Central memory CD8-positive, alpha-beta T cell (primary cell): ENCODE results near the gene BDP1.
"Not testable (repeated sequence)": the region's sequence is repeated elsewhere in the genome, so short reads cannot be mapped to it uniquely, and the experiment has no call there.

ENCODE experiments used
- ATAC-seq: fragments of 150-1000 bp; cut with Tn5 transposase; replicated peaks from 2 replicates; pipeline ENCODE4 v1.10.0; 2022; ENCODE audit warnings: mild to moderate bottlenecking, moderate FRiP score, moderate number of reproducible peaks; ENCODE audit not compliant: poor library complexity, severe bottlenecking; ENCODE audit errors: extremely low read depth
- DNase-seq, 2 donors: peaks; one replicate each; pipeline ENCODE4 v3.0.0; 2021; ENCODE audit warnings: low spot score in 2 of 2
- H3K27ac Mint-ChIP-seq: one replicate; pipeline ENCODE4 v1.8.0; 2022; ENCODE audit warnings: low read depth, mild to moderate bottlenecking, moderate library complexity, mixed read lengths
- H3K27me3 Mint-ChIP-seq: one replicate; pipeline ENCODE4 v1.8.0; 2022; ENCODE audit warnings: mixed read lengths
- H3K36me3 Mint-ChIP-seq: one replicate; pipeline ENCODE4 v1.8.0; 2022; ENCODE audit warnings: mild to moderate bottlenecking, moderate library complexity, mixed read lengths; ENCODE audit not compliant: insufficient read depth
- H3K4me1 Mint-ChIP-seq: one replicate; pipeline ENCODE4 v1.8.0; 2022; ENCODE audit warnings: mixed read lengths
- H3K4me3 Mint-ChIP-seq: one replicate; pipeline ENCODE4 v1.8.0; 2022; ENCODE audit warnings: mild to moderate bottlenecking, moderate library complexity, mixed read lengths
- H3K9me3 Mint-ChIP-seq: one replicate; pipeline ENCODE4 v1.8.0; 2022; ENCODE audit warnings: mixed read lengths

Gene BDP1

GRCh38 chr5:71551582-71551981 is 96.1 kb downstream of the BDP1 start:
- not testable (repeated sequence) for H3K27me3 Mint-ChIP-seq, DNase-seq, H3K9me3 Mint-ChIP-seq, H3K4me3 Mint-ChIP-seq, ATAC-seq, H3K27ac Mint-ChIP-seq, H3K4me1 Mint-ChIP-seq
- peaks cover 51% of the 10 kb centered on the region for H3K36me3 Mint-ChIP-seq

- H3K27me3 Mint-ChIP-seq, H3K4me1 Mint-ChIP-seq, H3K4me3 Mint-ChIP-seq, H3K27ac Mint-ChIP-seq, H3K9me3 Mint-ChIP-seq, ATAC-seq, DNase-seq: not testable (repeated sequence)
- H3K36me3 Mint-ChIP-seq = peaks cover 48% of the 10 kb centered on the region
These were observed 96.7 kb downstream of the BDP1 start for GRCh38 chr5:71552026-71552749.

- Mint-ChIP-seq H3K9me3 (no peaks in the 10 kb centered on the region), H3K4me1 (no peaks in the 10 kb centered on the region), H3K4me3 (no peak overlapping the region), H3K36me3 (peaks cover 31% of the 10 kb centered on the region), H3K27me3 (no peaks in the 10 kb centered on the region), H3K27ac (no peak overlapping the region)
- DNase-seq (no peak), ATAC-seq (no peak)
These were observed 107.7 kb downstream of the BDP1 start for GRCh38 chr5:71563161-71563560.

- no peak for DNase-seq
- H3K4me1 Mint-ChIP-seq = no peaks in the 10 kb centered on the region
- no peaks in the 10 kb centered on the region for H3K27me3 Mint-ChIP-seq
- H3K9me3 Mint-ChIP-seq = no peaks in the 10 kb centered on the region
- H3K4me3 Mint-ChIP-seq = no peak overlapping the region
- ATAC-seq = no peak
- H3K27ac Mint-ChIP-seq = no peak overlapping the region
- H3K36me3 Mint-ChIP-seq = peaks cover 25% of the 10 kb centered on the region
These were observed 109.4 kb downstream of the BDP1 start for GRCh38 chr5:71564895-71565294.

GRCh38 chr5:71569748-71570509 is 114.5 kb downstream of the BDP1 start:
- DNase-seq = no peak
- Mint-ChIP-seq H3K27me3 (no peaks in the 10 kb centered on the region), H3K27ac (no peak overlapping the region), H3K4me1 (no peaks in the 10 kb centered on the region), H3K4me3 (no peak overlapping the region), H3K36me3 (peaks cover 7% of the 10 kb centered on the region), H3K9me3 (no peaks in the 10 kb centered on the region)
- no peak for ATAC-seq

GRCh38 chr5:71571811-71572210 is 116.4 kb downstream of the BDP1 start:
- H3K4me1 Mint-ChIP-seq, H3K27ac Mint-ChIP-seq, ATAC-seq, H3K4me3 Mint-ChIP-seq, H3K9me3 Mint-ChIP-seq, H3K27me3 Mint-ChIP-seq, H3K36me3 Mint-ChIP-seq, DNase-seq: not testable (repeated sequence)

- ATAC-seq = no peak
These were observed 118.1 kb downstream of the BDP1 start for GRCh38 chr5:71573591-71573990.

GRCh38 chr5:71575588-71575987 is 120.1 kb downstream of the BDP1 start:
- not testable (repeated sequence) for H3K27ac Mint-ChIP-seq, DNase-seq, H3K4me1 Mint-ChIP-seq, H3K36me3 Mint-ChIP-seq, H3K9me3 Mint-ChIP-seq, H3K27me3 Mint-ChIP-seq, ATAC-seq, H3K4me3 Mint-ChIP-seq

More at GRCh38 chr5:71573591-71573990, 118.1 kb downstream of the BDP1 start:
- no peak for DNase-seq
- H3K4me3 Mint-ChIP-seq = no peak overlapping the region
- H3K36me3 Mint-ChIP-seq = peaks cover under 1% of the 10 kb centered on the region
- H3K27me3 Mint-ChIP-seq = no peaks in the 10 kb centered on the region
- H3K4me1 Mint-ChIP-seq = no peaks in the 10 kb centered on the region
- no peak overlapping the region for H3K27ac Mint-ChIP-seq
- no peaks in the 10 kb centered on the region for H3K9me3 Mint-ChIP-seq

- no peaks in the 10 kb centered on the region for H3K27me3 Mint-ChIP-seq
These were observed 120.8 kb downstream of the BDP1 start for GRCh38 chr5:71576241-71576640.

GRCh38 chr5:71577839-71578238 is 122.4 kb downstream of the BDP1 start:
- not testable (repeated sequence) for DNase-seq, H3K9me3 Mint-ChIP-seq, ATAC-seq, H3K36me3 Mint-ChIP-seq, H3K4me1 Mint-ChIP-seq, H3K4me3 Mint-ChIP-seq, H3K27me3 Mint-ChIP-seq, H3K27ac Mint-ChIP-seq

More at GRCh38 chr5:71576241-71576640, 120.8 kb downstream of the BDP1 start:
- DNase-seq (no peak), ATAC-seq (no peak)
- no peaks in the 10 kb centered on the region for H3K9me3 Mint-ChIP-seq
- H3K4me3 Mint-ChIP-seq = no peak overlapping the region
- no peaks in the 10 kb centered on the region for H3K36me3 Mint-ChIP-seq
- no peak overlapping the region for H3K27ac Mint-ChIP-seq
- no peaks in the 10 kb centered on the region for H3K4me1 Mint-ChIP-seq

GRCh38 chr5:71582945-71583584 is 127.6 kb downstream of the BDP1 start:
- no peak overlapping the region for H3K27ac Mint-ChIP-seq
- DNase-seq = no peak
- no peaks in the 10 kb centered on the region for H3K27me3 Mint-ChIP-seq
- H3K36me3 Mint-ChIP-seq = peaks cover 8% of the 10 kb centered on the region
- no peaks in the 10 kb centered on the region for H3K9me3 Mint-ChIP-seq
- no peak overlapping the region for H3K4me3 Mint-ChIP-seq
- peaks cover 11% of the 10 kb centered on the region for H3K4me1 Mint-ChIP-seq
- no peak for ATAC-seq

- Mint-ChIP-seq H3K36me3 (peaks cover 8% of the 10 kb centered on the region), H3K27me3 (no peaks in the 10 kb centered on the region), H3K4me1 (peaks cover 31% of the 10 kb centered on the region), H3K27ac (peak overlapping the region; percentile 99), H3K9me3 (no peaks in the 10 kb centered on the region), H3K4me3 (peak overlapping the region; percentile 94)
- no peak for ATAC-seq
- DNase-seq = no peak
These were observed 130.8 kb downstream of the BDP1 start for GRCh38 chr5:71586052-71586940.
